GM19099 (cell line): ENCODE data around the gene KNG1.
A peak's percentile ranks its signal among the peaks of the same experiment; 100 is the strongest.

Experiments
- POLR2A ChIP-seq: IDR thresholded peaks from 3 replicates; pipeline ENCODE4 v1.6.1; 2011; ENCODE audit warnings: low read depth; ENCODE audit not compliant: insufficient read length; ENCODE audit errors: extremely low read depth

KNG1 gene

GRCh38 chr3:186754871-186755270, 37.7 kb downstream of the KNG1 start:
- no peak for TF ChIP-seq POLR2A

- TF ChIP-seq POLR2A: no peak
Measured at GRCh38 chr3:186757214-186757613, 40.1 kb downstream of the KNG1 start.

DNA sequence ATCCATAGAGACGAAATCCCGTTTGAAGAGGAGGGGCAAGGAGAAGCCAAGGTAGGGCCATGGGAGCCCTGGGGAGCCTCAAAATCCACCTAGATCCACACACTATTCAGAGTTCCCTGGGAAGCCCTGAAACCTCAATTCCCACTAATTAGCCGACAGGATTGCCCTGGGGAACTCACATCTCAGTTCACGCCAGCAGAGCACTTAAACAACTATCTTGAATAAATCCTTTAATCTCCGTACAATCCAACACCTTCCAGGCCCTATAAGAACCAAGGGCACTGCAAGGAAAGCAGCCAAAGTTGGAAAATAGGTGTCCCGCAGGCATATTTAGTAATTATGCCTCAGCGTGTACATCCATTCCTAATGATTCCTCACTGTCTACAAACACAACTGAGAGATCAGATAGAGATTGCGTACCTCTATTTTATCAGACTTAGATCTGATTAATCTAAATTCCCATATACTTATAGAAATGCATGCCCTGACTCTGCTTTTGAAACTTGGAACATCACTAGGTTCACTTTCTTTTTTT, 40.6 kb downstream of the KNG1 start:
- no peak for TF ChIP-seq POLR2A

DNA sequence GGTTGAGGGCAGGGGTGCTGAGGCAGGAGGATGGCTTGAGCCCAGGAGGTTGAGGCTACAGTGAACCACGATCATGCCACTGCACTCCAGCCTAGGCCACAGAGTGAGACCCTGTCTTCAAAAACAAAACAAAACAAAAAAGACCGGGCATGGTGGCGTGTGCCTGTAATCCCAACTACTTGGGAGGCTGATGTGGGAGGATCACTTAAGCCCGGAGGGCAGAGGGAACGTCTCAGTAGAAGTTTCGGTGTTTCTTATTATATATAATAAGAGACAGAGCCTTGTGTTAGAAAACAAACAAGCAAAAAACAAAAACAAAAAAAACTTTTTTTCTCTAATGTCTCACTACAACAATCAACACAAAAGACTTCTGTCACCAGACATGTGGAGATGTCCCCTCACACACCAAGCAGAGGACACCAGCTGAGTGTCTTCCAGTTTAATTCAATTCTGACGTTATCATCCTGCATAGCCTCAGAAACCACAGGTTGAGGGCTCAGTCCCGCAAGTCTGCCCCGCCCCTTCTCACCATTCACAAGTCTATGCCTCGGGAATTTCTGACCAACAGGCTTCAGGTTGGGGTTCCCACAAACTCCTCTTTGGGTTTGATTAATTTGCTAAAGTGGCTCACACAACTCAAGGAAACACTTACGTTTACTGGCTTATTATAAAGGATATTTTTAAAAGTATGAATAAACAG, 42.2 kb downstream of the KNG1 start:
- no peak for TF ChIP-seq POLR2A

DNA sequence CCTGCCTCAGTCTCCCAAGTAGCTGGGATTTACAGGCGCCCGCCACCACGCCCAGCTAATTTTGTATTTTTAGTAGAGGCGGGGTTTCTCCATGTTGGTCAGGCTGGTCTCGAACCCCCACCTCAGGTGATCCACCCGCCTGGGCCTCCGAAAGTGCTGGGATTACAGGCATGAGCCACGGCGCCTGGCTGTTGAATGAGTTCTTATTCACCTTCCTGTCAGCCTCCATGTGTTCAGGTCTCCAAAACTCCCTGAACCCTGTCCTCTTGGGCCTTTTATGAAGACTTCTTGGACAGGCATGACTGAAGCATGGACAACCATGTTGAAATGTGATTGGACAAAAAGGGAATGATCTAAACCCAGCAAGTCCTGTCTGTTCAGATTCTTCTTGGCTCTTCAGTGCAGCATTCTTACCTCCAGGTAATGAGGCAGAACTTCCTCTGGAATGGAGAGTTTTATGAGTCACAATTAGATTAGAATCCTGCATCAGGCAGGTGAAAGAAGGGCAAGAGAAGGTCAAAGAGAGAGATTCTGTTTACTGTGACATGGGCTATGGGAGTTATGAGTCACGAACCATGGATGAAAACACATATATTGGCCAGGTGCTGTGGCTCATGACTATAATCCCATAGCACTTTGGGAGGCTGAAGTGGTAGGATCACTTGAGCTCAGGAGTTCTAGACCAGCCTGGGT, 43.1 kb downstream of the KNG1 start:
- TF ChIP-seq POLR2A: no peak

- no peak for TF ChIP-seq POLR2A
Measured at GRCh38 chr3:186760897-186761447, 43.8 kb downstream of the KNG1 start.

DNA sequence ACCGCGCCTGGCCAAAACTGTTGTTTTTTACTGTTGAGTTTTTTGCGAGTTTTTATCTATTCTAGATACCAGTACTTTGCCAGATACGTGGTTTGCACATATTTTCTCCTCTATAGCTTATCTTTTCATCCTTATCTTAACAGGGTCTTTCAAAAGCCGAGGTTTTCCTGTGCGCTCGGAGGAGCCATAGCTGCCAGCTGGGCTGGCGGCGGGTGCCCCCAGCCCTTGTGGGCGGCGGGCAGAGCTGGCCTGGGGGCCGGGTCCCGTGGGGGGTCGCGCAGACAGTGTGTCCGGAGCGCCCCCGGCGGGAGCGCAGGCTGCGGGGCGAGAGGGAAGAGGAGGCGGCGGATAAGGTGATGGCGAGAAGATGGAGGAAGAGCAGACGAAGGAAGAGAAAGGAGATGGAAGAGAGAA, 55.1 kb downstream of the KNG1 start:
- no peak for TF ChIP-seq POLR2A

DNA sequence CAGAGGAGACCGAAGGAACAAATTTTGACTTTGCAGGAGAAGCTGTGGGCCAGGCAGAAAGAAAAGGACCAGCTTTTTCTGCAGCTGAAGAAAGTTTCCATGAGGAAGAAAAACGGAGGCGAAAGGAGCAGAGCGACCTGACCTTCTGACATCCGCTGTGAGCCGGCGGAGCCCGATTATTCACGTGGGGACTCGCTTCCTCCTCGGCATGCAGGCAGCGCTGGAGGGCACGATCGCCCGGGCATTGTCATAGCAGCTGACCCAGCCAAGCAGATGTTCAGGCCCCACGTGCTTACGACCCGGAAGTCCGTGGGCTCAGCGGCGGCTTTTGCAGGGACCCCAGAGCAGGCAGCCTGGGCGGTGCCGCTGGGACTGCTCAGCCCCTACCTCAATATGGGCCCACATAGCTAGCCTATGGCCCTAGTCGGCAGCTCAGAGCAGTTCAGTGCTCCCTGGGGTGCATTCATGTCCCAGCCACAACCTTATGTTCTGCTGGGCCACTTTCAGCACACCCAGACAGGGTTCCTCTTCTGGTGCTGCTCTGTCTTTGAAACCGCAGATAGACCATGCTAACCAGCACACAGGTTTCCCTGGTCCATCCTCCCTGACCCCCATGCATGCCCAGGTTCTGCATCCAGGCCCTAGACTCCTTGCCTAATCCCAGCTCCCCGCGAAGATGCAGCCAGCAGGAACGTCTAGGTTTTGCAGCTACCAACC, 55.7 kb downstream of the KNG1 start:
- TF ChIP-seq POLR2A: peak; percentile 72

- no peak for TF ChIP-seq POLR2A
Measured at GRCh38 chr3:186775999-186776398, 58.8 kb downstream of the KNG1 start.

DNA sequence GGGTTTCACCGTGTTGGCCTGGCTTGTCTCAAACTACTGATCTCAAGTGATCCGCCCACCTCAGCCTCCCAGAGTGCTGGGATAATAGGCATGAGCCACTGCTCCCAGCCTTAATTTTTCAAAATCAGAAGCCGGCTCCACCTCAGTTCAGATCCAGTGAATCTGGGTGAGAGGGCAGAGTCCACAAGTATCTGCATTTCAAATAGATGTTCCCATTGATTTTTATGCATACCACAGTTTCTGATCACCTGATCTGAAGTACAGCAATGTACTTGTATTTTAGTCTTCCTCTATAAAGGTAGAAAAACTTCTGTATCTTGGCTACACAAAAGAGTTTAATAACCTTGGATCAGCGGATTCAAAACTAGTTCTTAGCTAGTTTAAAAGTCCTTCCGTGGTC, 62.0 kb downstream of the KNG1 start:
- no peak for TF ChIP-seq POLR2A

- TF ChIP-seq POLR2A: no peak
Measured at GRCh38 chr3:186782542-186783057, 65.4 kb downstream of the KNG1 start.

DNA sequence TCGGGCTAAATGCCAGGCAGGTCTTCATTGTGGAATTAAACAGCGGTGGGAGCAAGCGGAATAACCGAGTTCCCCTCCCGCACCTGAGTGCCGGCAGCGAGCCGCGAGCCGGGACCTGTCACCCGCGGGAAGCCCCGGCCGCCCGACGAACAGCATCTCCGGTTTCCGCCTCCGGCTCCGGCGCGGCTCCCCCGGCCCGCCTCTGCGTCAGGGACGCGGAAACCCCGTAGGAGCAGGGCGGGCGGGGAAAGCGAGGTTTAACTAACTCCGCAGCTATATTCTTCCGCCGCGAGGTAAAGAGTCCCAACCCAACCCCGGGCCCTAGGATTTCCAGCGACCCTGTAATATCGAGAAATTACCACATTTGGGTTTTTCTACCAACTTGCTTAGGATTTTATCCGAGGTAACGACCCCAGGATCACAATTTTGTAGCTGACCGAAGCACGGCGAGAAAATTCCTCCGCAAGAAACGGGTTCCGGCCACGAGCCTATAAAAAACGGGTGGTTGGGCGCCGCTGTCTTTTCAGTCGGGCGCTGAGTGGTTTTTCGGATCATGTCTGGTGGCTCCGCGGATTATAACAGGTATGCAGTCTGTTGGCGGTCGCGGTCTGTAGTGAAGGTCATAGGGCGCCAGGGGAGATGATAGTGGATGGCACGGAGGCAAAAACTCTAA, 66.0 kb downstream of the KNG1 start, which contains the start of gene EIF4A2:
EIF4A2 (plus strand) TSS at position 520 of the 673 bp plus-strand sequence; CDS start at position 554, 34 bp downstream.
- TF ChIP-seq POLR2A: peak; percentile 99

- no peak for TF ChIP-seq POLR2A
Measured at GRCh38 chr3:186783731-186784515, 66.8 kb downstream of the KNG1 start.
